Measurements from ENCODE around the gene RANBP3.

- TF ChIP-seq EP300 (IDR thresholded peaks at IDR 0.05; ENCODE audit: borderline replicate concordance) (no peak), CREB1 (IDR thresholded peaks at IDR 0.05; ENCODE audit: low read depth) (no peak), ZBTB7A (IDR thresholded peaks at IDR 0.05; ENCODE audit: low read depth) (no peak), EGR1 (IDR thresholded peaks at IDR 0.05) (no peak), TEAD4 (IDR thresholded peaks at IDR 0.05) (no peak), REST (IDR thresholded peaks at IDR 0.05; ENCODE audit: low read depth) (no peak), RAD21 (IDR thresholded peaks at IDR 0.05; ENCODE audit: low read depth) (no peak), CEBPB (IDR thresholded peaks at IDR 0.05) (no peak), TAF1 (IDR thresholded peaks at IDR 0.05; ENCODE audit: low read depth) (no peak), FOXM1 (IDR thresholded peaks at IDR 0.05; ENCODE audit: borderline replicate concordance, low read depth) (no peak), NFIC (IDR thresholded peaks at IDR 0.05) (no peak)
These were observed 39.6 kb upstream of the RANBP3 start for GRCh38 chr19:6017576-6017975.
